GM12878 (cell line): ENCODE data around the gene PRMT7. TPM values are rescaled to one million over a fixed set of nuclear protein-coding genes. Genes with fewer than 3 reads are reported as not detected.

Experiments
- CHD1 ChIP-seq: IDR thresholded peaks from 2 replicates; pipeline ENCODE4 v1.6.1; 2012; ENCODE audit warnings: low read depth, low read length, improper control_type of control experiment
- CREB1 ChIP-seq: IDR thresholded peaks from 2 replicates; pipeline ENCODE4 v1.6.1; 2012; ENCODE audit warnings: low read depth, mild to moderate bottlenecking, inconsistent platforms
- CREM ChIP-seq: IDR thresholded peaks from 2 replicates; pipeline ENCODE4 v1.6.1; 2014; ENCODE audit warnings: antibody characterized with exemption, low read depth
- EP300 ChIP-seq, 2 experiments: fragments of 150-350 bp in 1 of 2; IDR thresholded peaks; 2 replicates each; pipeline ENCODE4 v1.6.1; 2011 to 2012; ENCODE audit warnings: low read depth in 2 of 2, low read length in 2 of 2, borderline replicate concordance in 1 of 2, improper control_type of control experiment in 1 of 2, inconsistent platforms in 1 of 2; ENCODE audit not compliant: control insufficient read depth in 1 of 2
- GABPA ChIP-seq: IDR thresholded peaks from 2 replicates; pipeline ENCODE4 v1.6.1; 2014; ENCODE audit warnings: antibody characterized with exemption, low read depth, mild to moderate bottlenecking, inconsistent platforms
- HDAC2 ChIP-seq: fragments of 200-600 bp; sonication (generic); IDR thresholded peaks from 2 replicates; pipeline ENCODE4 v1.6.1; 2017
- MEF2A ChIP-seq: IDR thresholded peaks from 2 replicates; pipeline ENCODE4 v1.6.1; 2011; ENCODE audit warnings: low read depth, mild to moderate bottlenecking, low read length, moderate library complexity; ENCODE audit not compliant: insufficient read depth
- POLR2A ChIP-seq: IDR thresholded peaks from 2 replicates; pipeline ENCODE4 v1.6.1; 2011; ENCODE audit warnings: low read depth, mild to moderate bottlenecking, low read length
- SMARCA5 ChIP-seq: fragments of 450-650 bp; IDR thresholded peaks from 2 replicates; pipeline ENCODE4 v1.6.1; 2017; ENCODE audit warnings: mild to moderate bottlenecking
- TCF3 ChIP-seq: IDR thresholded peaks from 2 replicates; pipeline ENCODE4 v1.6.1; 2012; ENCODE audit warnings: low read depth, mild to moderate bottlenecking, low read length, borderline replicate concordance; ENCODE audit not compliant: insufficient read depth
- ZNF24 ChIP-seq: fragments of 450-650 bp; IDR thresholded peaks from 2 replicates; pipeline ENCODE4 v1.6.1; 2017; ENCODE audit warnings: antibody characterized with exemption, mild to moderate bottlenecking
- polyA plus RNA-seq, 11 experiments: library from polyadenylated mRNA; depleted of rRNA in 4 of 11; unstranded in 6 of 11; stranded (reverse) in 5 of 11; fragments of >200 nt; fragmentation: Nextera tagmentation in 4 of 11; fragmentation: Illumina TruSeq in 1 of 11; extraction: Ambion mirVana in 4 of 11; extraction: Trizol in 1 of 11; gene quantifications; 1 replicate in 1 of 11; 2 replicates in 10 of 11; pipeline versions ENCODE4 v1.2.1 to v1.2.3, GENCODE V29; 2011 to 2016; ENCODE audit warnings: inconsistent platforms in 2 of 11, missing spikeins in 2 of 11, low read depth in 1 of 11
- total RNA-seq, 4 experiments: library from RNA; depleted of rRNA in 3 of 4; stranded (reverse); fragments of >200 nt in 3 of 4; fragmentation: Illumina TruSeq in 1 of 4; extraction: Trizol in 1 of 4; gene quantifications; 2 replicates each; pipeline versions ENCODE4 v1.2.1 to v1.2.3, GENCODE V29; 2013 to 2021
- TF ChIP-seq, protein P1 (sequence below): fragments of 450-650 bp; formaldehyde crosslinking; IDR thresholded peaks from 2 replicates; pipeline ENCODE4 v1.4.0; 2022; ENCODE audit warnings: mild to moderate bottlenecking, moderate library complexity
- TF ChIP-seq, protein P2 (sequence below): fragments of 450-650 bp; IDR thresholded peaks from 2 replicates; pipeline ENCODE4 v1.6.1; 2018; ENCODE audit warnings: borderline replicate concordance, mild to moderate bottlenecking; ENCODE audit not compliant: partially characterized antibody
- TF ChIP-seq, protein P3 (sequence below): fragments of 450-650 bp; IDR thresholded peaks from 2 replicates; pipeline ENCODE4 v1.6.1; 2017; ENCODE audit warnings: mild to moderate bottlenecking, moderate library complexity
- TF ChIP-seq, protein P4 (sequence below): fragments of 450-650 bp; IDR thresholded peaks from 2 replicates; pipeline ENCODE4 v1.6.1; 2018; ENCODE audit warnings: mild to moderate bottlenecking, low read depth, moderate library complexity; ENCODE audit not compliant: partially characterized antibody

PRMT7 gene
- total and polyA plus RNA-seq, 10 of the 15 experiments (the other 5 are each of a cell fraction or from before 2014, with no cell fraction given): 5.1 to 56.1 (median 42.0) TPM

DNA sequence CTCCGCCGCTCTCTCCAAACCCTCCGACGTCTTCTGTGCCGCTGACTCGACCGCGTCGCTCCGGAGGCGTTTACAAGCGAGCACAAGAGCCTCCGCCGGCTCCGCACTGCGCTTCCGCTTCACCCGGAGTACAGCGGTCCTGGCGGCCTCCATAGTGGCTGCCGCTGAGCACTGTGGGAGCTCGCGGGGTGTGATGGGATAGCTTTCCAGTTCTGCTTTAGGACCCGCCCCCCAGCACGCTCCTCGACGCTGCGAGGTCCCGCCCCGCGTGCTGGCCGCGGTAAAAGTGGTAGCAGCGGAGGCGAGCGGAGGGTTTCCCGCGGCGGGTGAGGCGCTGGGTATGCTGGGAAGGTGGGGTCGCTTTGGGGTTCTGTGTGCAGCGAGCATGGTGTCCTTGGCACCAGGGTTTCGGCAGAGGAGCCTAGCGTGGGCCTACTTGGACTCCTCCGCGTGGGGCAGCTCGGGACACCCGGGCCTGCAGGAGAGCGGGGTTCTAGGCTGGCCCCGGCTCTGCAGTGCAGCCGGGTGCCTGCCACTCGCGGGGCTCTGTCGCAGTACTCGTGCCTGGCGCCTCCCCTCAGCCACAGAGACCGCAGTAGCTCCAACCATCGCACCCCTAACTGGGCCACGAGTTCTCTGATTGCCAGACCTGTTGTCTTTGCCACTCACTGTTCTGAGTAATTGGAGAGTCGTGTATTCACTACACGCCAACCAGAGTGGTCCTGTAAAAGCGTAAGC is at the start of gene PRMT7, which contains the start of gene SLC7A6OS (continued):
- TF ChIP-seq, protein P1, sequence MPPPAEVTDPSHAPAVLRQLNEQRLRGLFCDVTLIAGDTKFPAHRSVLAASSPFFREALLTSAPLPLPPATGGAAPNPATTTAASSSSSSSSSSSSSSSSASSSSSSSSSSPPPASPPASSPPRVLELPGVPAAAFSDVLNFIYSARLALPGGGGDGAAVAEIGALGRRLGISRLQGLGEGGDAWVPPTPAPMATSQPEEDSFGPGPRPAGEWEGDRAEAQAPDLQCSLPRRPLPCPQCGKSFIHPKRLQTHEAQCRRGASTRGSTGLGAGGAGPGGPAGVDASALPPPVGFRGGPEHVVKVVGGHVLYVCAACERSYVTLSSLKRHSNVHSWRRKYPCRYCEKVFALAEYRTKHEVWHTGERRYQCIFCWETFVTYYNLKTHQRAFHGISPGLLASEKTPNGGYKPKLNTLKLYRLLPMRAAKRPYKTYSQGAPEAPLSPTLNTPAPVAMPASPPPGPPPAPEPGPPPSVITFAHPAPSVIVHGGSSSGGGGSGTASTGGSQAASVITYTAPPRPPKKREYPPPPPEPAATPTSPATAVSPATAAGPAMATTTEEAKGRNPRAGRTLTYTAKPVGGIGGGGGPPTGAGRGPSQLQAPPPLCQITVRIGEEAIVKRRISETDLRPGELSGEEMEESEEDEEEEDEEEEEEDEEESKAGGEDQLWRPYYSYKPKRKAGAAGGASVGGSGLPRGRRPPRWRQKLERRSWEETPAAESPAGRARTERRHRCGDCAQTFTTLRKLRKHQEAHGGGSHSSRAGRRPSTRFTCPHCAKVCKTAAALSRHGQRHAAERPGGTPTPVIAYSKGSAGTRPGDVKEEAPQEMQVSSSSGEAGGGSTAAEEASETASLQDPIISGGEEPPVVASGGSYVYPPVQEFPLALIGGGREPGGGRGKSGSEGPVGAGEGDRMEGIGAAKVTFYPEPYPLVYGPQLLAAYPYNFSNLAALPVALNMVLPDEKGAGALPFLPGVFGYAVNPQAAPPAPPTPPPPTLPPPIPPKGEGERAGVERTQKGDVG (CRISPR knock-in tag): no peak
- no peak for TF ChIP-seq ZNF24
- TF ChIP-seq CHD1: no peak
- TF ChIP-seq, protein P2, sequence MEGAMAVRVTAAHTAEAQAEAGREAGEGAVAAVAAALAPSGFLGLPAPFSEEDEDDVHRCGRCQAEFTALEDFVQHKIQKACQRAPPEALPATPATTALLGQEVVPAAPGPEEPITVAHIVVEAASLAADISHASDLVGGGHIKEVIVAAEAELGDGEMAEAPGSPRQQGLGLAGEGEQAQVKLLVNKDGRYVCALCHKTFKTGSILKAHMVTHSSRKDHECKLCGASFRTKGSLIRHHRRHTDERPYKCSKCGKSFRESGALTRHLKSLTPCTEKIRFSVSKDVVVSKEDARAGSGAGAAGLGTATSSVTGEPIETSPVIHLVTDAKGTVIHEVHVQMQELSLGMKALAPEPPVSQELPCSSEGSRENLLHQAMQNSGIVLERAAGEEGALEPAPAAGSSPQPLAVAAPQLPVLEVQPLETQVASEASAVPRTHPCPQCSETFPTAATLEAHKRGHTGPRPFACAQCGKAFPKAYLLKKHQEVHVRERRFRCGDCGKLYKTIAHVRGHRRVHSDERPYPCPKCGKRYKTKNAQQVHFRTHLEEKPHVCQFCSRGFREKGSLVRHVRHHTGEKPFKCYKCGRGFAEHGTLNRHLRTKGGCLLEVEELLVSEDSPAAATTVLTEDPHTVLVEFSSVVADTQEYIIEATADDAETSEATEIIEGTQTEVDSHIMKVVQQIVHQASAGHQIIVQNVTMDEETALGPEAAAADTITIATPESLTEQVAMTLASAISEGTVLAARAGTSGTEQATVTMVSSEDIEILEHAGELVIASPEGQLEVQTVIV: peak; percentile 43
- no peak for TF ChIP-seq MEF2A
- 0 out of 2 replicates have a peak, but pooled peaks have one; percentile 51 for TF ChIP-seq GABPA
- peak; percentile 55 for TF ChIP-seq CREB1
- peak; percentile 55; the same call in 1 of the 2 replicates for TF ChIP-seq CREM
- peak in 1 of 2 experiments; percentile 27; a peak in 1 of 4 replicates for TF ChIP-seq EP300 (IDR thresholded peaks at IDR 0.05; ENCODE audit: borderline replicate concordance in 1 of 2, control insufficient read depth in 1 of 2, low read depth in 2 of 2, low read length in 2 of 2)
- TF ChIP-seq, protein P3, sequence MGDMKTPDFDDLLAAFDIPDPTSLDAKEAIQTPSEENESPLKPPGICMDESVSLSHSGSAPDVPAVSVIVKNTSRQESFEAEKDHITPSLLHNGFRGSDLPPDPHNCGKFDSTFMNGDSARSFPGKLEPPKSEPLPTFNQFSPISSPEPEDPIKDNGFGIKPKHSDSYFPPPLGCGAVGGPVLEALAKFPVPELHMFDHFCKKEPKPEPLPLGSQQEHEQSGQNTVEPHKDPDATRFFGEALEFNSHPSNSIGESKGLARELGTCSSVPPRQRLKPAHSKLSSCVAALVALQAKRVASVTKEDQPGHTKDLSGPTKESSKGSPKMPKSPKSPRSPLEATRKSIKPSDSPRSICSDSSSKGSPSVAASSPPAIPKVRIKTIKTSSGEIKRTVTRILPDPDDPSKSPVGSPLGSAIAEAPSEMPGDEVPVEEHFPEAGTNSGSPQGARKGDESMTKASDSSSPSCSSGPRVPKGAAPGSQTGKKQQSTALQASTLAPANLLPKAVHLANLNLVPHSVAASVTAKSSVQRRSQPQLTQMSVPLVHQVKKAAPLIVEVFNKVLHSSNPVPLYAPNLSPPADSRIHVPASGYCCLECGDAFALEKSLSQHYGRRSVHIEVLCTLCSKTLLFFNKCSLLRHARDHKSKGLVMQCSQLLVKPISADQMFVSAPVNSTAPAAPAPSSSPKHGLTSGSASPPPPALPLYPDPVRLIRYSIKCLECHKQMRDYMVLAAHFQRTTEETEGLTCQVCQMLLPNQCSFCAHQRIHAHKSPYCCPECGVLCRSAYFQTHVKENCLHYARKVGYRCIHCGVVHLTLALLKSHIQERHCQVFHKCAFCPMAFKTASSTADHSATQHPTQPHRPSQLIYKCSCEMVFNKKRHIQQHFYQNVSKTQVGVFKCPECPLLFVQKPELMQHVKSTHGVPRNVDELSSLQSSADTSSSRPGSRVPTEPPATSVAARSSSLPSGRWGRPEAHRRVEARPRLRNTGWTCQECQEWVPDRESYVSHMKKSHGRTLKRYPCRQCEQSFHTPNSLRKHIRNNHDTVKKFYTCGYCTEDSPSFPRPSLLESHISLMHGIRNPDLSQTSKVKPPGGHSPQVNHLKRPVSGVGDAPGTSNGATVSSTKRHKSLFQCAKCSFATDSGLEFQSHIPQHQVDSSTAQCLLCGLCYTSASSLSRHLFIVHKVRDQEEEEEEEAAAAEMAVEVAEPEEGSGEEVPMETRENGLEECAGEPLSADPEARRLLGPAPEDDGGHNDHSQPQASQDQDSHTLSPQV: no peak
- no peak for TF ChIP-seq TCF3
- peak; percentile 98 for TF ChIP-seq POLR2A
- TF ChIP-seq, protein P4, sequence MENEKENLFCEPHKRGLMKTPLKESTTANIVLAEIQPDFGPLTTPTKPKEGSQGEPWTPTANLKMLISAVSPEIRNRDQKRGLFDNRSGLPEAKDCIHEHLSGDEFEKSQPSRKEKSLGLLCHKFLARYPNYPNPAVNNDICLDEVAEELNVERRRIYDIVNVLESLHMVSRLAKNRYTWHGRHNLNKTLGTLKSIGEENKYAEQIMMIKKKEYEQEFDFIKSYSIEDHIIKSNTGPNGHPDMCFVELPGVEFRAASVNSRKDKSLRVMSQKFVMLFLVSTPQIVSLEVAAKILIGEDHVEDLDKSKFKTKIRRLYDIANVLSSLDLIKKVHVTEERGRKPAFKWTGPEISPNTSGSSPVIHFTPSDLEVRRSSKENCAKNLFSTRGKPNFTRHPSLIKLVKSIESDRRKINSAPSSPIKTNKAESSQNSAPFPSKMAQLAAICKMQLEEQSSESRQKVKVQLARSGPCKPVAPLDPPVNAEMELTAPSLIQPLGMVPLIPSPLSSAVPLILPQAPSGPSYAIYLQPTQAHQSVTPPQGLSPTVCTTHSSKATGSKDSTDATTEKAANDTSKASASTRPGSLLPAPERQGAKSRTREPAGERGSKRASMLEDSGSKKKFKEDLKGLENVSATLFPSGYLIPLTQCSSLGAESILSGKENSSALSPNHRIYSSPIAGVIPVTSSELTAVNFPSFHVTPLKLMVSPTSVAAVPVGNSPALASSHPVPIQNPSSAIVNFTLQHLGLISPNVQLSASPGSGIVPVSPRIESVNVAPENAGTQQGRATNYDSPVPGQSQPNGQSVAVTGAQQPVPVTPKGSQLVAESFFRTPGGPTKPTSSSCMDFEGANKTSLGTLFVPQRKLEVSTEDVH: peak; percentile 67
- TF ChIP-seq HDAC2: 0 out of 2 replicates have a peak, but pooled peaks have one; percentile 48
- TF ChIP-seq SMARCA5: peak; percentile 76; the same call in 1 of the 2 replicates
